ENCODE data around the gene MYO1G.
A peak's percentile ranks its signal among the peaks of the same experiment; 100 is the strongest.
"Not testable (repeated sequence)": the region's sequence is repeated elsewhere in the genome, so short reads cannot be mapped to it uniquely, and the experiment has no call there.

MYO1G gene

DNA sequence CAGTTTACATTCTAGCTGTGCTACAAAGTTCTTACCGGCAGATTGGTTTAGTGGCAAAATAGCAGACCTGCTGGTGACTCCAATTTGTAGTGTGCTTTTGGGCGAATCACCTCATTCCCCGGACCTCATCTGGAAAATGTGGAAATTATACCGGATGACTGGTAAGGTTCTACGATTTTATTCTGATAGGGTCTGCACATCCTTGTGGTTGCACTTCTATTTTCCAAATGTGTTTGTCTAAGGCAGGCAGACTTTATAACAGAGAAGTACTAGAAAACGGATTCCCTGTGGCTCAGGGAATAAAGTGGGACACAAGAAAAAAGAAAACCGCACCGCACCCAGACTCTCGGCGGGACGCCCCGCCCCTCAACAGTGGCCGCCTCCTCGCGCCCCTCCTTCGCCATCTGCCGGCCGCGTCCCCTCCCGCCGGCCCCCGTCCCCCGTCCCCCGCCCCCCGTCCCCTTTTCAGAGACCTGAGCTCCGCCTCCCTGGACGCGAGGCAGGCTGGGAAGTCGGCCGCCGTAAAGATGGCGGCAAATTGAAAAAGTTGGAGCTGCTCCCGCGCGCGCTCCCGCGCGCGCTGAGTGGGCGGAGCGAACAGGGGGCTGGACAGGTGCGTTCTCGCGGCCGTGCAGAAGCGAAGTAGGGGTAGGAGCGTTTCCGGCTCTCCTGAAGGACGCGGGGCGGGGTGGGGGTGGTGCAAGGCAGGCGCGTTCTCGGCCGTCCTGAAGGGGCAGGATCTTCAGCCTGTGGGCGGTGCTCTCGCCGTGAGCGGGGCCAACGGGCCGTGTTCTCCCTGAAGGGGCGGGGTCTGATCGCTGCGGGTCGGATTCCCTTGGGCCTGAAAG, 20.7 kb upstream of the MYO1G start:
- POLR2A ChIA-PET (ENCODE audit: low non-redundant PET) = interaction anchor here (0.6 to 0.9 kb wide), 5 partner anchors 14 to 182 kb away, joined by 3 to 6 read pairs (median 4); no protein-coding TSS in a partner anchor
- peak; percentile 98 for DNase-seq (ENCODE audit: low spot score)
- CTCF ChIA-PET = interaction anchor here (0.6 to 1.1 kb wide), 3 partner anchors 9 to 156 kb away, joined by 3 to 7 read pairs (median 3); no protein-coding TSS in a partner anchor
- H3K27ac ChIP-seq = peak overlapping the region; percentile 93
- TF ChIP-seq, protein P1, sequence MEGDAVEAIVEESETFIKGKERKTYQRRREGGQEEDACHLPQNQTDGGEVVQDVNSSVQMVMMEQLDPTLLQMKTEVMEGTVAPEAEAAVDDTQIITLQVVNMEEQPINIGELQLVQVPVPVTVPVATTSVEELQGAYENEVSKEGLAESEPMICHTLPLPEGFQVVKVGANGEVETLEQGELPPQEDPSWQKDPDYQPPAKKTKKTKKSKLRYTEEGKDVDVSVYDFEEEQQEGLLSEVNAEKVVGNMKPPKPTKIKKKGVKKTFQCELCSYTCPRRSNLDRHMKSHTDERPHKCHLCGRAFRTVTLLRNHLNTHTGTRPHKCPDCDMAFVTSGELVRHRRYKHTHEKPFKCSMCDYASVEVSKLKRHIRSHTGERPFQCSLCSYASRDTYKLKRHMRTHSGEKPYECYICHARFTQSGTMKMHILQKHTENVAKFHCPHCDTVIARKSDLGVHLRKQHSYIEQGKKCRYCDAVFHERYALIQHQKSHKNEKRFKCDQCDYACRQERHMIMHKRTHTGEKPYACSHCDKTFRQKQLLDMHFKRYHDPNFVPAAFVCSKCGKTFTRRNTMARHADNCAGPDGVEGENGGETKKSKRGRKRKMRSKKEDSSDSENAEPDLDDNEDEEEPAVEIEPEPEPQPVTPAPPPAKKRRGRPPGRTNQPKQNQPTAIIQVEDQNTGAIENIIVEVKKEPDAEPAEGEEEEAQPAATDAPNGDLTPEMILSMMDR (conservative IDR thresholded peaks at IDR 0.05; ENCODE audit: low read depth) = no peak

DNA sequence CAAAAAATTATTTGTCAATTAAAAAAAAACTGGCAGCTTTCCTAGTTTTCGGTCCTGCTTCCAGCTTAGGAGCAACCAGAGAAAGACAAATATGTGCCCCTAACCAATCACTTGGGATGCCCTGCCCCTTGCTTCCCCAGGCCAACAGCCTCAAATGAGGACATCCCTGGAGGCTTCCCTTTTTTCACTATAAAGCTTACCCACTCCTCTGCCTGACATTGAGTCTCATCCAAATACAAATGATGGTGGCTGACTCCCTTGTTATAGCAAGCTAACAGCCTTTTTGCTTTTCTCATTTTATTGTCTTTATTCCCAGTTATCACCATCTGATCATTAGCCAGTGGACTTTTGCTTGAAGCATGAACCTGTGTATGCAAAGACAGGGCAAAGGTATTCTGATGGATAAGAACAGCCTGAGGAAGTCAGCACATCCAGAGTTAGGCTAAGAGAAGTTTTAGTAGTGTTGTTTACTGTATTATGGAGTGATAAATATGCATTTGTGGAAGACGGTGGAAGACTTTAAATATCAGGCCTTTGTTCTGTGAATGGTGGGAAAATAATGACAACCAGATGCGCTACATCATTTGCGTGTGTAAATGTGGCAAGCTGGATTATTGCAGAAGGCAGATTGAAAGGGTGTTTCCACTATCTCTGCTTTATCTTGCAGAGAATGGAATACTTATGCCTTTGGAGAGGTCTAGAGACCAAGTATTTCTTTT, 19.5 kb upstream of the MYO1G start:
- DNase-seq (ENCODE audit: low spot score) = no peak
- POLR2A ChIA-PET (ENCODE audit: low non-redundant PET) = interaction anchor here (0.6 kb wide), 1 partner anchor 89 kb away, joined by 6 read pairs; no protein-coding TSS in a partner anchor
- CTCF ChIA-PET = interaction anchor here (0.6 to 1.1 kb wide), 3 partner anchors 7 to 154 kb away, joined by 3 to 7 read pairs (median 3); no protein-coding TSS in a partner anchor
- TF ChIP-seq, protein P1 (conservative IDR thresholded peaks at IDR 0.05; ENCODE audit: low read depth) = no peak
- H3K27ac ChIP-seq = peak overlapping the region; percentile 93

DNA sequence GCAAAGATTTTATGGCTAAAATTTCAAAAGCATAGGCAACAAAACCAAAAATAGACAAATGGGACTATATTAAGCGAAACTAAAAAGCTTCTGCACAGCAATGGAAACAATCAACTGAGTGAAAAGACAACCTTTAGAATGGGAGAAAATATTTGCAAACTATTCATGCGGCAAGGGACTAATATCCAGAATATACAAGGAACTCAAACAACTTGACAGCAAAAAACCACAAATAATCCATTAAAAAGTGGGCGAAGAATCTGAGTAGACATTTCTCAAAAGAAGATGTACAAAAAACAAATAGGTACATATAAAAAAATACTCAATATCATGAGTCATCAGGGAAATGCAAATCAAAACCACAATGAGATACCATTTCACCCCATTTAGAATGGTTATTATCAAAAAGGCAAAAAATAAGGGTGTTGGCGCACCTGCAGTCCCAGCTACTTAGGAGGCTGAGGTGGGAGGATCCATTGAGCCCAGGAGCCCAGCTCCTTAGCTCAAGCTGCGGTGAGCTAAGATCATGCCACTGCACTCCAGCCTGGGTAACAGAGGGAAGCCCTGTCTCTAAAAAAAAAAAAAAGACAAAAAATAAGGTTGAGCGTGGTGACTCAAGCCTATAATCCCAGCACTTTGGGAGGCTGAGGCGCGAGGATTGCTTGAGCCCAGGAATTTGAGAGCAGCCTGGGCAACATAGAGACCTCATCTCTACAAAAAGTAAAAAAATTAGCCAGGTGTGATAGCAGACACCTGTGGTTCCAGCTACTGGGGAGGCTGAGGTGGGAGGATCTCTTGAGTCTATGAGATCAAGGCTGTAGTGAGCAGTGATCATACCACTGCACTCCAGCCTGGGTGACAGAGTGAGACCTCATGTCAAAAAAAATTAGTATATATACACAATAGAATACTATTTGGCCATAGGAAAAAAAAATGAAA, 17.0 kb upstream of the MYO1G start:
- no peak overlapping the region for H3K27ac ChIP-seq
- POLR2A ChIA-PET (ENCODE audit: low non-redundant PET) = no interaction called here
- TF ChIP-seq, protein P1 (conservative IDR thresholded peaks at IDR 0.05; ENCODE audit: low read depth) = no peak
- CTCF ChIA-PET = interaction anchor here (0.7 kb wide), 1 partner anchor 108 kb away, joined by 4 read pairs; no protein-coding TSS in a partner anchor
- DNase-seq (ENCODE audit: low spot score) = no peak

DNA sequence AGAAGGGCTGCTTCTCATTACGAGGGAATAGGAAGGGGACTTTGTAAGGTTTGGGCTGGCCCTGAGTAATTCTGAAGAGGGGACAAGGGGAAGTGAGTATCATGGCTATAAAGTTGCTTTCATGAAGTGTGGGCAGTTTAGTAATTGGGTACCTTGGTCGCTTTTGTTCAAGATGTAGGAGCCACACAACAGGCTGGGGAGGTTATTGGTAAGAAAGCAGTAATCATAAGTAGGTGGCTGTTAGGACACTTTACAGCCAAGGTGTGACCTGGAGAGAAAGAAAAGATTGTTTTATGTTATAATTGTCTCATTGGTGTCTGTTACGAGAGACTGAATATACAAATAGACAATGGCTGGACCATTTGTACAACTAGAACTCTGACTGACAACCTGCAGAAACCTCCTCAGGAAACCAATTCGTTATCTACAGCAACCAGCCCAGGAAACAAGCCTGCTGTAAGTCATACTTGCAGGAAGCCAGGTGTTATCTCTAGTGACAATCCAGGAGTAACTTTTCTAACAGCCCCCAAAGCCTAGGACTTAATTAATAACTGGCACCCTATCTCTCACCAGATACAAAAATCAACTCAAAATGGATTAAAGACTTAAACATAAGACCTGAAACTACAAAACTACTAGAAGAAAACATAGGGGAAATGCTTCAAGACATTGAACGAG, 16.2 kb upstream of the MYO1G start:
- no peak for DNase-seq (ENCODE audit: low spot score)
- POLR2A ChIA-PET (ENCODE audit: low non-redundant PET) = no interaction called here
- no peak overlapping the region for H3K27ac ChIP-seq
- CTCF ChIA-PET = no interaction called here
- TF ChIP-seq, protein P1 (conservative IDR thresholded peaks at IDR 0.05; ENCODE audit: low read depth) = no peak

- DNase-seq (ENCODE audit: low spot score); H3K27ac ChIP-seq; CTCF ChIA-PET; POLR2A ChIA-PET (ENCODE audit: low non-redundant PET): not testable (repeated sequence)
These were observed 13.4 kb upstream of the MYO1G start for GRCh38 chr7:44992004-44992795.

All from RWPE1 (cell line).